Loucy (cell line): ENCODE data around the gene RAP1GDS1.

ENCODE experiments used
- H2AFZ ChIP-seq: fragments of 200-600 bp; sonication (generic); 2 replicates; pipeline ENCODE4 v1.6.0; 2016; ENCODE audit warnings: antibody characterized with exemption, mild to moderate bottlenecking, low read length, moderate library complexity
- H3F3A ChIP-seq: fragments of 200-600 bp; 2 replicates; pipeline ENCODE4 v1.6.0; 2016; ENCODE audit warnings: antibody characterized with exemption, low read depth, mild to moderate bottlenecking
- H3K27me3 ChIP-seq: fragments of 200-600 bp; sonication (generic); 2 replicates; pipeline ENCODE4 v1.6.1; 2014; ENCODE audit warnings: low read length, mild to moderate bottlenecking; ENCODE audit not compliant: insufficient read depth, poor library complexity, severe bottlenecking
- H3K36me3 ChIP-seq: fragments of 200-600 bp; sonication (generic); 2 replicates; pipeline ENCODE4 v1.6.1; 2016; ENCODE audit warnings: low read length; ENCODE audit not compliant: insufficient read depth
- H3K4me1 ChIP-seq: fragments of 200-600 bp; sonication (generic); 2 replicates; pipeline ENCODE4 v1.5.1; 2014; ENCODE audit warnings: low read length, mild to moderate bottlenecking; ENCODE audit not compliant: insufficient read depth, poor library complexity, severe bottlenecking
- H3K4me2 ChIP-seq: fragments of 200-600 bp; sonication (generic); 2 replicates; pipeline ENCODE4 v1.6.0; 2014; ENCODE audit warnings: antibody characterized with exemption, low read length, low read depth, mild to moderate bottlenecking; ENCODE audit not compliant: poor library complexity, severe bottlenecking
- H3K4me3 ChIP-seq: fragments of 200-600 bp; sonication (generic); 2 replicates; pipeline ENCODE4 v1.5.1; 2014; ENCODE audit warnings: low read length, mild to moderate bottlenecking, mixed read lengths; ENCODE audit not compliant: poor library complexity, severe bottlenecking
- H3K79me2 ChIP-seq: fragments of 200-600 bp; sonication (generic); 2 replicates; pipeline ENCODE4 v1.6.1; 2014; ENCODE audit warnings: low read length; ENCODE audit not compliant: insufficient read depth
- H3K9ac ChIP-seq: fragments of 200-600 bp; sonication (generic); 2 replicates; pipeline ENCODE4 v1.6.0; 2014; ENCODE audit warnings: mild to moderate bottlenecking, low read depth, low read length, moderate library complexity; ENCODE audit not compliant: poor library complexity, severe bottlenecking
- H3K9me2 ChIP-seq: fragments of 200-600 bp; sonication (generic); replicated peaks from 2 replicates; pipeline ENCODE4 v1.6.1; 2016; ENCODE audit warnings: low read depth, low read length, mixed read lengths
- H3K9me3 ChIP-seq: fragments of 200-600 bp; sonication (generic); 2 replicates; pipeline ENCODE4 v1.6.1; 2014; ENCODE audit warnings: mild to moderate bottlenecking, antibody characterized with exemption, low read length, low read depth; ENCODE audit not compliant: insufficient read depth
- H4K20me1 ChIP-seq: fragments of 200-600 bp; sonication (generic); 2 replicates; pipeline ENCODE4 v1.6.0; 2014; ENCODE audit warnings: antibody characterized with exemption, low read length, mild to moderate bottlenecking; ENCODE audit not compliant: insufficient read depth, poor library complexity, severe bottlenecking
- EZH2phosphoT487 ChIP-seq: fragments of 200-600 bp; IDR thresholded peaks from 2 replicates; pipeline ENCODE4 v1.6.1; 2018; ENCODE audit warnings: antibody characterized with exemption, mild to moderate bottlenecking, moderate library complexity, borderline replicate concordance
- TF ChIP-seq, protein P1 (sequence below): fragments of 200-600 bp; sonication (generic); conservative IDR thresholded peaks from 2 replicates; pipeline ENCODE4 v1.5.1; 2014; ENCODE audit warnings: mild to moderate bottlenecking, antibody characterized with exemption, low read length

RAP1GDS1 gene

DNA sequence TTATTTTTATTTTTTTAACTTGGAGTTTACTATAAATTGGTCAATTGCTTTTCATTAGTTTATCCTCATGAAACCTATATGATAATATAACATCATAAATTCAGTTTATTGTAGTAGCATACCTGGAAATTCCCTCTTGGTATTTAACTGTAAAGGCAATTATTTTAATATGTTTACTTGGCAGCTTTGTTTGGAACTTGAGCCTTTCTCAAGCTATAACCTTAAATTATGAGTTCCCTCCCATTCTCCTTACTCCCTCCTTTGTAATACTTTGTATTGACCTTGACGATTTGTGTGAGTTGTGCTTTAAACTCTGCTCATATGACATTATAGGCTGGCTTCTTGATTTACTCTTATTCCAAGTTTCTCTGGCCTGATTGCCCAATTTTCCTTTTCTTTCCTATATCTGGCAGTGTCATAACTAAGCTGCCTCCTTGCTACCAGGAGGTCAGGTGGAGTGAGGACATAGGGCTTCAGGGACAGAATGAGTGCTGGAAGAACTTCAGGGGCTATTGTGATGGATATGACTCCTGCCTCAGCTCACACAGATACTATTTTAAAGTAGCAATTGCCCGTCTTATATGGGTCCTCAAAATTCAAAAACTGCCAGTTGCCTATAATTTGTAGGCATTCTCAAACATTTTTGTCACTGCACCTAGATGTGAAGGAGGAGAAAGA, 77.7 kb downstream of the RAP1GDS1 start:
- no peak overlapping the region for H3K4me2 ChIP-seq
- H3K4me1 ChIP-seq = peaks cover 11% of the 10 kb centered on the region
- no peaks in the 10 kb centered on the region for H3K27me3 ChIP-seq
- H3F3A ChIP-seq = no peaks in the 10 kb centered on the region
- H2AFZ ChIP-seq = no peak overlapping the region
- H3K9ac ChIP-seq = no peak overlapping the region
- no peaks in the 10 kb centered on the region for H4K20me1 ChIP-seq
- no peak for TF ChIP-seq EZH2phosphoT487
- TF ChIP-seq, protein P1, sequence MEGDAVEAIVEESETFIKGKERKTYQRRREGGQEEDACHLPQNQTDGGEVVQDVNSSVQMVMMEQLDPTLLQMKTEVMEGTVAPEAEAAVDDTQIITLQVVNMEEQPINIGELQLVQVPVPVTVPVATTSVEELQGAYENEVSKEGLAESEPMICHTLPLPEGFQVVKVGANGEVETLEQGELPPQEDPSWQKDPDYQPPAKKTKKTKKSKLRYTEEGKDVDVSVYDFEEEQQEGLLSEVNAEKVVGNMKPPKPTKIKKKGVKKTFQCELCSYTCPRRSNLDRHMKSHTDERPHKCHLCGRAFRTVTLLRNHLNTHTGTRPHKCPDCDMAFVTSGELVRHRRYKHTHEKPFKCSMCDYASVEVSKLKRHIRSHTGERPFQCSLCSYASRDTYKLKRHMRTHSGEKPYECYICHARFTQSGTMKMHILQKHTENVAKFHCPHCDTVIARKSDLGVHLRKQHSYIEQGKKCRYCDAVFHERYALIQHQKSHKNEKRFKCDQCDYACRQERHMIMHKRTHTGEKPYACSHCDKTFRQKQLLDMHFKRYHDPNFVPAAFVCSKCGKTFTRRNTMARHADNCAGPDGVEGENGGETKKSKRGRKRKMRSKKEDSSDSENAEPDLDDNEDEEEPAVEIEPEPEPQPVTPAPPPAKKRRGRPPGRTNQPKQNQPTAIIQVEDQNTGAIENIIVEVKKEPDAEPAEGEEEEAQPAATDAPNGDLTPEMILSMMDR = no peak
- H3K9me2 ChIP-seq = no peaks in the 10 kb centered on the region
- H3K4me3 ChIP-seq = no peak overlapping the region
- peaks cover 25% of the 10 kb centered on the region for H3K79me2 ChIP-seq
- peaks cover 8% of the 10 kb centered on the region for H3K36me3 ChIP-seq
- H3K9me3 ChIP-seq = peaks cover 2% of the 10 kb centered on the region; the same call in 1 of the 2 replicates

DNA sequence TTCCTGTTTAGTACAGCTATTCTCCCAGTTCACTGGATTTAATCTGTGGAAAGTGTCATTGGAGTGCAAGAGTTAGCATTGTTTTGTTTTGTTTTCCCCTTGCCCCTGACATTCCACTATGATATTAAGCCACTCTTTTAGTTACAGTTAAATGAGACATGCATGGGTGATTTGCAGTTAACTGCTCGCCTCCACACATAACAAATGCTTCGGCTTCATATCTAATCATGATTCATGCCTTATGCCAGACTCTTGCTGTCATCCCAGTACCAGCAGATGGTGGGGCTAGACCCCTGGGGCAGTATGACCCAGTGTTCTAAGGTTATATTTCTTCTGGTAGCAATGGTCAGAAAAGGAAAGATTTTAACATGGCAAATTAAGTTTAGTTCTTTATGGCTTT, 80.1 kb downstream of the RAP1GDS1 start:
- H3K27me3 ChIP-seq = no peaks in the 10 kb centered on the region
- no peaks in the 10 kb centered on the region for H3F3A ChIP-seq
- no peak overlapping the region for H3K9ac ChIP-seq
- no peak overlapping the region for H3K4me3 ChIP-seq
- no peak for TF ChIP-seq EZH2phosphoT487
- TF ChIP-seq, protein P1 = 0 out of 2 replicates have a peak, but pooled peaks have one; percentile 20
- peaks cover 11% of the 10 kb centered on the region for H3K4me1 ChIP-seq
- peaks cover 12% of the 10 kb centered on the region for H3K79me2 ChIP-seq
- no peaks in the 10 kb centered on the region for H3K9me3 ChIP-seq
- no peak overlapping the region for H3K4me2 ChIP-seq
- H3K36me3 ChIP-seq = peaks cover 22% of the 10 kb centered on the region
- no peaks in the 10 kb centered on the region for H4K20me1 ChIP-seq
- no peaks in the 10 kb centered on the region for H3K9me2 ChIP-seq
- H2AFZ ChIP-seq = no peak overlapping the region

DNA sequence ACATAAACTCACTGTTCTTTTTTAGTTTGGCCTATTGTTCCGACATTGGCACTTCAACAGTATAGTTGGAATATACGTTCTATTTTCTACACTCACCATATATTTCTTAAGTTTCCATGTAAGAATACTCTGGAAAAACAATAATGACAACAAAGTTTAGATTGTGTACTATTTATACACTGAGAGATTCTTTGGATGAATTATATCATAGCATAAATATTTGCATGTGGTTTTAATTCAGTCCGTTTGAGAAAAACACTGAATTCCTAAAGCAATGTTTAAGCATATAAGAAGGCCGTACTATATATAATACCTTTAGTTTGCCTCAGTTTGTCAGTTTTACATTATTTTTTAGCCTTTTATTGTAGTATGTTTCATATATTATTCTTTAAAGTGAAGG, 82.4 kb downstream of the RAP1GDS1 start:
- Histone ChIP-seq H4K20me1 (no peaks in the 10 kb centered on the region), H3K27me3 (no peaks in the 10 kb centered on the region), H3K9ac (no peak overlapping the region), H3F3A (no peaks in the 10 kb centered on the region; the same call in 1 of the 2 replicates), H3K4me1 (peaks cover 11% of the 10 kb centered on the region), H3K36me3 (peaks cover 33% of the 10 kb centered on the region), H2AFZ (no peak overlapping the region), H3K9me2 (no peaks in the 10 kb centered on the region), H3K4me2 (no peak overlapping the region), H3K9me3 (no peaks in the 10 kb centered on the region), H3K4me3 (no peak overlapping the region), H3K79me2 (peaks cover 10% of the 10 kb centered on the region; the same call in 1 of the 2 replicates)
- no peak for TF ChIP-seq EZH2phosphoT487
- TF ChIP-seq, protein P1 = no peak
